GM19043 (cell line): Measurements from ENCODE around the gene GRIK1.

Experiments
- ATAC-seq: cut with Tn5 transposase; IDR thresholded peaks from one replicate; pipeline ENCODE4 v1.9.1; 2021; ENCODE audit warnings: low read depth; ENCODE audit not compliant: unreplicated experiment

The GRIK1 gene

GRCh38 chr21:29834617-29835016, 105.2 kb downstream of the GRIK1 start:
- ATAC-seq, result no peak

GRCh38 chr21:29832217-29832616, 107.6 kb downstream of the GRIK1 start:
- no peak for ATAC-seq

- no peak for ATAC-seq
Observed at GRCh38 chr21:29829564-29830275, 110.1 kb downstream of the GRIK1 start.

GRCh38 chr21:29827647-29828046, 112.1 kb downstream of the GRIK1 start:
- no peak for ATAC-seq

GRCh38 chr21:29827236-29827635, 112.6 kb downstream of the GRIK1 start:
- no peak for ATAC-seq

GRCh38 chr21:29826386-29826785, 113.4 kb downstream of the GRIK1 start:
- ATAC-seq, result no peak

GRCh38 chr21:29825936-29826335, 113.9 kb downstream of the GRIK1 start:
- no peak for ATAC-seq

GRCh38 chr21:29825345-29825744, 114.5 kb downstream of the GRIK1 start:
- ATAC-seq, result no peak

- ATAC-seq, result no peak
Observed at GRCh38 chr21:29822064-29822463, 117.7 kb downstream of the GRIK1 start.

GRCh38 chr21:29821230-29821629, 118.6 kb downstream of the GRIK1 start:
- no peak for ATAC-seq

- no peak for ATAC-seq
Observed at GRCh38 chr21:29819675-29820326, 120.0 kb downstream of the GRIK1 start.

GRCh38 chr21:29818383-29818921, 121.3 kb downstream of the GRIK1 start:
- no peak for ATAC-seq

GRCh38 chr21:29817450-29817849, 122.3 kb downstream of the GRIK1 start:
- no peak for ATAC-seq

GRCh38 chr21:29812947-29813346, 126.8 kb downstream of the GRIK1 start:
- no peak for ATAC-seq

GRCh38 chr21:29810871-29811270, 128.9 kb downstream of the GRIK1 start:
- no peak for ATAC-seq

GRCh38 chr21:29808153-29808552, 131.6 kb downstream of the GRIK1 start:
- ATAC-seq, result no peak

GRCh38 chr21:29805105-29805504, 134.7 kb downstream of the GRIK1 start:
- ATAC-seq, result no peak

- no peak for ATAC-seq
Observed at GRCh38 chr21:29803191-29803590, 136.6 kb downstream of the GRIK1 start.

GRCh38 chr21:29801122-29801521, 138.7 kb downstream of the GRIK1 start:
- ATAC-seq, result no peak

GRCh38 chr21:29800056-29800455, 139.7 kb downstream of the GRIK1 start:
- ATAC-seq, result no peak

GRCh38 chr21:29798840-29799239, 141.0 kb downstream of the GRIK1 start:
- no peak for ATAC-seq

- ATAC-seq, result no peak
Observed at GRCh38 chr21:29797155-29797554, 142.6 kb downstream of the GRIK1 start.
